T-helper 9 cell (primary cell): Measurements from ENCODE around the gene ZMYND8.
"Not testable (repeated sequence)": the region's sequence is repeated elsewhere in the genome, so short reads cannot be mapped to it uniquely, and the experiment has no call there.

Source experiments
- DNase-seq: peaks from one replicate; pipeline ENCODE4 v3.0.0-alpha.2; 2020
- total RNA-seq, 2 donors: gene quantifications; one replicate each; lab custom pipeline; 2026; lab: John Stamatoyannopoulos, UW

Gene ZMYND8
- 43.9 to 57.0 reads per million in 2 donors for total RNA-seq

- DNase-seq = peak; percentile 88
These were observed at the start of gene ZMYND8 for GRCh38 chr20:47356526-47357295. TSS of gene ZMYND8 (minus strand) at chr20:47356699. CDS start at chr20:47356670, 29 bp downstream.

GRCh38 chr20:47405775-47406325, 49.4 kb upstream of the ZMYND8 start:
- DNase-seq = no peak

GRCh38 chr20:47400685-47401084, 44.2 kb upstream of the ZMYND8 start:
- DNase-seq = no peak

- DNase-seq = no peak
These were observed 41.3 kb upstream of the ZMYND8 start for GRCh38 chr20:47397652-47398301.

GRCh38 chr20:47396762-47397476, 40.4 kb upstream of the ZMYND8 start:
- no peak for DNase-seq

- DNase-seq = not testable (repeated sequence)
These were observed 37.5 kb upstream of the ZMYND8 start for GRCh38 chr20:47393796-47394514.

- DNase-seq = no peak
These were observed 36.2 kb upstream of the ZMYND8 start for GRCh38 chr20:47392721-47393073.

- no peak for DNase-seq
These were observed 35.7 kb upstream of the ZMYND8 start for GRCh38 chr20:47392015-47392720.

- no peak for DNase-seq
These were observed 34.9 kb upstream of the ZMYND8 start for GRCh38 chr20:47391276-47392010.

GRCh38 chr20:47389867-47390347, 33.4 kb upstream of the ZMYND8 start:
- DNase-seq = no peak

GRCh38 chr20:47385968-47386367, 29.5 kb upstream of the ZMYND8 start:
- not testable (repeated sequence) for DNase-seq

- no peak for DNase-seq
These were observed 26.4 kb upstream of the ZMYND8 start for GRCh38 chr20:47382746-47383415.

GRCh38 chr20:47380481-47380880, 24.0 kb upstream of the ZMYND8 start:
- no peak for DNase-seq

- DNase-seq = no peak
These were observed 23.1 kb upstream of the ZMYND8 start for GRCh38 chr20:47379433-47380150.

- DNase-seq = no peak
These were observed 20.7 kb upstream of the ZMYND8 start for GRCh38 chr20:47377122-47377722.

- DNase-seq = not testable (repeated sequence)
These were observed 19.7 kb upstream of the ZMYND8 start for GRCh38 chr20:47376096-47376643.

- DNase-seq = not testable (repeated sequence)
These were observed 17.6 kb upstream of the ZMYND8 start for GRCh38 chr20:47374121-47374520.

- no peak for DNase-seq
These were observed 16.8 kb upstream of the ZMYND8 start for GRCh38 chr20:47373206-47373733.
